Activated T-cell treated with anti-CD3 and anti-CD28 coated beads, Interleukin-2, amount 50 U/mL, for 4 hours (primary cell): ENCODE data around the gene SEC62. TPM values are rescaled to one million over a fixed set of nuclear protein-coding genes. Genes with fewer than 3 reads are reported as not detected.
A peak's percentile ranks its signal among the peaks of the same experiment; 100 is the strongest.

ENCODE experiments used
- ATAC-seq, 2 donors: fragments of 200-7000 bp; cut with Tn5 transposase; one replicate each; pipeline ENCODE4 v1.10.0; 2021
- DNase-seq: peaks from one replicate; pipeline ENCODE4 v3.0.0-alpha.2; 2020
- H3K27me3 Mint-ChIP-seq: one replicate; pipeline ENCODE4 v1.8.0; 2021; ENCODE audit warnings: low read depth, mixed read lengths
- H3K36me3 Mint-ChIP-seq: one replicate; pipeline ENCODE4 v1.8.0; 2022; ENCODE audit warnings: mixed read lengths; ENCODE audit not compliant: insufficient read depth
- H3K4me1 Mint-ChIP-seq: one replicate; pipeline ENCODE4 v1.8.0; 2021; ENCODE audit warnings: low read depth, mixed read lengths
- H3K4me3 Mint-ChIP-seq: one replicate; pipeline ENCODE4 v1.8.0; 2021; ENCODE audit warnings: mild to moderate bottlenecking, moderate library complexity, mixed read lengths
- H3K9me3 Mint-ChIP-seq: one replicate; pipeline ENCODE4 v1.8.0; 2021; ENCODE audit warnings: mixed read lengths
- total RNA-seq, 3 donors: library from RNA; stranded (reverse); gene quantifications; one replicate each; pipeline ENCODE4 v1.2.1, GENCODE V29; 2021

SEC62 gene
- total RNA-seq, 3 donors from 2014 or later, result 65.9 to 75.6 (median 66.8) TPM

DNA sequence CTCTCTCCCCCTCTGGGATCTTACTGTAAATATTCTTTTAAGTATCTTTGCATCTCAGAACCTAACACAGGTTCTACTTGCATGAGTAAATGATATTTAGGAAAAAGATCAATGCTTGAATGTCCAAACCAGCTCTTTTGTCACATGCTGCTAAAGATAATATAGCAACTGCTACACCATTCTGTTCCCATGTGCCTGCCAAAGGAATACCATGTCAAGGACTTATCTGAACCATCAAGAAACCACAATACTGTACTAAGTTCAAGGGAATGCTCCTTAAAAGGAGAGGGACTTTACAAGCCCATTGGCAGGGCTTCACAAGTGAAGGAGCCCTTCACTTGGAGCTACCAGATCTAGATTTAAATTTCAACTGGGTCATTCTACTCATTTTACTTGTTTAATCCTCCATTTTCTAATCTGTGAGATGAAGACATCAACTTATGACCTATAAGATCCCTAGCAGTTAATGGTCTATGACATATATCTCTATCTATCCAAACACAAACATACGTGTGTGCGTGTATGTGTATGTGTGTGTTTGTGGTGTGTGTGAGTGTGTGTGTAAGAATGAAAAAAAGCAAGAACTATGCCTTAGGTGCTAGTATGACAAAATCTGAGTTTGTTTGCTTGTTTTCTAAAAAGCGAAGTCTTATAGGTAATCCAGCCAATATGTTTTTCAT, 13.0 kb upstream of the SEC62 start:
- Mint-ChIP-seq H3K36me3 (no peaks in the 10 kb centered on the region), H3K27me3 (peaks cover 5% of the 10 kb centered on the region), H3K4me1 (peaks cover 1% of the 10 kb centered on the region), H3K4me3 (no peak overlapping the region), H3K9me3 (no peaks in the 10 kb centered on the region)
- ATAC-seq (no peak), DNase-seq (no peak)

DNA sequence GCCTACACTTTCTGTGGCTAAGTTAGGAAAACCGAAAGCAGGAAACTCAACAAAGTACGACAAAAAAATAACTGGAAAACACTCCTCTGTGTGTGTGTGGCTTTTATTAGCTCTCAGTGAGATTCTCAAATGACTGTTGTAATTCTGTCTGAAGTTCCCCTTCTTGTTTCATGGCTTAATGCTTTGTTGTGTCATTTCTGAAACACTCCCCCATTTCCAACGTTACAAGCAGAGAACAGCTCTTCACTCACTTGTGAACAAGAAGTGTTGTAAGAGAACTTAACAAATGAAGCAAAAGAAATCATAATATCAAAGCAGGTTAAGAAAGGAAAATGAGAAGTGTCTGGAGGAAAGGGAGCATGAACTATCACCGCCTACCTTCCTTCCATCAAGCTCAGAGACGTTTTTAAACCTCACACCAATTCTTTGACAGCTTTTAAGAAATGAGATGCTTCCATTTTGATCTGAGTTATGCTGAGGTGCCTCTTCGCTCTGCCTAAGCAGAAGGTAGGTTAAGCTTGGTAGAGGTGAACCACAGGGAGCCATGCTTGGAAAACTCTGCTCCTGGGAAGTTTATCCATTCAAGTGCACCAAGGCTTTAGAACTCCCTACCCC, 12.4 kb upstream of the SEC62 start:
- ATAC-seq (no peak), DNase-seq (no peak)
- Mint-ChIP-seq H3K27me3 (peaks cover 5% of the 10 kb centered on the region), H3K4me3 (no peak overlapping the region), H3K36me3 (no peaks in the 10 kb centered on the region), H3K9me3 (no peaks in the 10 kb centered on the region), H3K4me1 (no peaks in the 10 kb centered on the region)

DNA sequence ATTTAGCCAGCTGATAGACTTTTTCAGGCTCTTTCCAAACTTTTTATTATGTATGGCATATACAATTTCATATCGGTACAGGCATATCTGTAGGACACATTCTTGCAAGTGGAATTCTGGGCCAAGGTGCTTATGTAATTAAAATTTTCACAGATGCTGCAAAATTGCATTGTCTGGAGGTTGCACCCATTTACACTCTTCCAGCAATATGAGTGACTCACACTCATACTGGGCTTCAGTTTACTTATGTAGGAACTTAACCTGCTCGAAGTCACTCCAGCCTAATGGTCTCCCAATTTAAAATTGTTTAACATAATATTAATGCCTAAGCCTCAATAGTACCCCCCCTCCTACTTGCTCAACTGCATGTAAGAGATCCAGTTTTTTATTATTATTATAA, 11.2 kb upstream of the SEC62 start:
- no peak for ATAC-seq
- Mint-ChIP-seq H3K36me3 (no peaks in the 10 kb centered on the region), H3K4me3 (no peak overlapping the region), H3K9me3 (no peaks in the 10 kb centered on the region), H3K27me3 (peaks cover 5% of the 10 kb centered on the region), H3K4me1 (no peaks in the 10 kb centered on the region)
- no peak for DNase-seq

DNA sequence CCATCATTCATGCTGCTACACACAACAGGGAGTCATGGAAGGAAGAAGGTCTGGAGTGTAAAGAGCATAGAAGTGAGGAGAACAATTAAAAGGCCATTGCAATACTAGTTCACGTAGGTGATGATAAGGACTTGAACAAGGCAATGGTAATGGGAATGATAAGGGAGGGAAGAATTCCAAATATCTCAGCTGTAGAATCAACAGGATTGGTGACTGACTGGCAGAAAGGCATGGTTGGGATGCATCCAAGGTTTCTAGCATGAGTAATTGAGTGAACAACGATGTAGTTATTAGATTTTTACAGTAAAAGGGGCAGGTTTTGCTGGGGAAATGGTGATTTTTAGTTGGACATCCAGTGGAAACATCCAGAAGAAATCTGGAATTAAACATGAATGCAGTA, 2.4 kb upstream of the SEC62 start:
- no peaks in the 10 kb centered on the region for H3K27me3 Mint-ChIP-seq
- ATAC-seq (no peak), DNase-seq (no peak)
- H3K4me3 Mint-ChIP-seq, result no peak overlapping the region
- no peaks in the 10 kb centered on the region for H3K9me3 Mint-ChIP-seq
- H3K36me3 Mint-ChIP-seq, result peaks cover 4% of the 10 kb centered on the region
- H3K4me1 Mint-ChIP-seq, result peaks cover 42% of the 10 kb centered on the region

DNA sequence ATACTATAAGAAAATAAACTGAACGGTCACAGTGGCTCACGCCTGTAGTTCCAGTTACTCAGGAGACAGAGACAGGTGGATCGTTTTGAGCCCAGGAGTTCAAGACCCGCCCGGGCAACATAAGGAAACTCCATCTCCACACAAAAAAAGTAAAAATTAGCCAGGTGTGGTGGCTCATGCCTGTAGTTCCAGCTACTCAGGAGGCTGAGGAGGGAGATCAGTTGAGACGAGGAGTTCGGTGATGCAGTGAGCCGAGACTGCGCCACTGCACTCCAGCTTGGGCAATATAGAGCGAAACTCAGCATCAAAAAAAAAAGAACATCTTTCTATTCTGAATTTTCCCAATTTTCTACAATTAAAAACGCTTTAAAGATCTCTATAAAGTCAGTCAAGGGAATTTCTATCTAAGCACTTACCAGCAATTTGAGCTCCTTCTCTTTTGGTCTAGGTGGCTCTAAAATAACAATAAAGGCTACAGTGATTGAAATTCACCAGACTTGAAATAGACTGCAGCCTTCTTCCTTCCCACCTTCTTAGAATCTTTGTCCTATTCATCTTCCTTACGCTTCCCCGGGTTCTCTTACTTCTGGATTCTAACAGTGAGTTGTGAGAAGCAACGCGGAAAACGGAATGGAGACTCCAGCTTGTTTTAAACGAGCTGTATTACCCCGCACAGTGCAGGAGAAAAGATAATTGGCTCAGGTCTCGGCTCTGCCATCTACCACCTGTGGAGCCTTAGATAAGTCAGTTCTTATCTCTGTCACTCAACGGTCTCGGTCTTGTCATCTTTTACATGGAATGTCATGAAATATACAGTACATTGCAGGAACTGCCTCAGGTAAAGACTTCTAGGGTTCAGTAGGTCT, 812 bp upstream of the SEC62 start:
- Mint-ChIP-seq H3K4me1 (peaks cover 57% of the 10 kb centered on the region), H3K36me3 (peaks cover 4% of the 10 kb centered on the region), H3K27me3 (no peaks in the 10 kb centered on the region), H3K9me3 (no peaks in the 10 kb centered on the region), H3K4me3 (peak overlapping the region; percentile 93)
- DNase-seq (no peak), ATAC-seq (peak; percentile 15 to 23)

DNA sequence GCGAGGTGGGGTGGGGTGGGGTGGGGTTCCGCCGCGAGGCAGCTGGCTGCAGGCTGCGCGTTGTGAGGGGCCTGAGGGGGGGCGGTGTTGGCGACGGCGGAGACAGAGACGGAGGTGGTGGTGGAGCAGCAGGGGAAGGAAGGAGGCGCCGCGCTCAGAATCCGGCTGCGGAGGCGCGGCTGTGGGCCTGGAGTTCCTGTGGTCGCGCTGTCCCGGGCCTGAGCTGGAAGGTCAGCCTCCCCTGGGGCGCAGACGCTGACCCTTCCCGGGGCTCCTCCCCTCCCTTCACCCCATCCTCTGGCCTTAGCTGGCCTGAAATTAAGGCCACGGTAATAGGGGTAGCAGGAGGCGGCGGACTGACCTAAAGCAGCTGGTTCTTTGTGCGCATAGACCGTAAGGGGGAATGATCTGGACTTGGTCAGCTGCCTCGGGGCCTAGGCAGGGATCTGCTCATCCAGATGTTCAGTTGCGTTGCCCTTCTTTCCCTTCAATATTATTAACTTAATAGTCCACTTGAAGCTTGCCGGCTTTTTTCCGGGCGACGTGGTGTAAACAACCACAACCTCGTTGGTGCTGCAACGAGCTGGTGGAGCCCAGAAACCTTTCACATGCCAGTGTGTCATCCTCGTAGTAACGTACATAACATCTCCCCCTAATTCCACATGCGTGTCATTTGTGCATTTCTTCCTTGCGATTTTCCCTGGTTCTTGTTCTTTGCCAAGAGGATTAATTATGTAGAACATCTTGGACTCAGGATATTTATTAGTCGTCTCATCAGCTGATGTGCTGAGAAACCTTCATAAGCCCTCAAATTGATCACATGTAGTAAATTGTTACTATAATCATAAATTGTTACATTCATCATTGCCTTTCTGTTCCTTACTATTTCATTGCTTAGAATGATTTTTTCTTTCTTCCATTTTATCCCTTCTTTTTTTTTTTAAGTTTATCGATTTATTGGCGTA, 626 bp downstream of the SEC62 start:
- DNase-seq, result peak; percentile 11
- Mint-ChIP-seq H3K4me1 (peaks cover 69% of the 10 kb centered on the region), H3K27me3 (no peaks in the 10 kb centered on the region), H3K9me3 (no peaks in the 10 kb centered on the region), H3K36me3 (peaks cover 5% of the 10 kb centered on the region), H3K4me3 (peak overlapping the region; percentile 93)
- peak; percentile 75 to 77 for ATAC-seq

DNA sequence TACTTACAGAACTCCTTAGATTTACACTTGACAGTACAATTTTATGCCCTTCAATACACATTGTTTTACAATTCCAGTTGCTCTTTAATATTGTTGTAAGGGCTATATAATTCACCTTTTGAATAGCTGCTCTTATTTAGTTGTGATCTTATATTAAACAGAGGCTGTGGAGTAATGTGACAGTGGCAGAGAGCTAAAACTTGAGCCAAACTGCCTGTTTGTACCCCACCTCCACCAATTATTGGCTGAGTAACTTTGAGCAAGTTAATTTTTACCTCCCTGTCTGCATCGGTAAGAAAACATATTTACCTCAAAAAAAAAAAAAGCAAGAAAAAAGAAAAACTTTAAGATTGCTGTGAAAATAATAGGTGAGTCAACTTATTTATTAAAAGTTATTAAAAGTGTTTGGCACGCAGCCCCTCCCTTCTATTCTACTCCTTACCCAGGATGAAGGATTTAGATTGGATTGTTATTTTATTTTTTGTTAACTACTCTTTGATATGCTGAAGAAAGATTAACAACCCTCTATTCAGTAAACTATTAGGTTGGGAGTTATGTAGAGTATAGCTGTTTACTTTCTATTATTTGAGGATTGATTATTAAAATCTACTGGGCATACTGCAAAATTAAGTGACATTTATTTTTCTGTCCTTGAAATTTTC, 1.7 kb downstream of the SEC62 start:
- ATAC-seq, result no peak
- peak overlapping the region; percentile 93 for H3K4me3 Mint-ChIP-seq
- peaks cover 69% of the 10 kb centered on the region for H3K4me1 Mint-ChIP-seq
- peaks cover 9% of the 10 kb centered on the region for H3K36me3 Mint-ChIP-seq
- no peaks in the 10 kb centered on the region for H3K9me3 Mint-ChIP-seq
- DNase-seq, result no peak
- H3K27me3 Mint-ChIP-seq, result no peaks in the 10 kb centered on the region

DNA sequence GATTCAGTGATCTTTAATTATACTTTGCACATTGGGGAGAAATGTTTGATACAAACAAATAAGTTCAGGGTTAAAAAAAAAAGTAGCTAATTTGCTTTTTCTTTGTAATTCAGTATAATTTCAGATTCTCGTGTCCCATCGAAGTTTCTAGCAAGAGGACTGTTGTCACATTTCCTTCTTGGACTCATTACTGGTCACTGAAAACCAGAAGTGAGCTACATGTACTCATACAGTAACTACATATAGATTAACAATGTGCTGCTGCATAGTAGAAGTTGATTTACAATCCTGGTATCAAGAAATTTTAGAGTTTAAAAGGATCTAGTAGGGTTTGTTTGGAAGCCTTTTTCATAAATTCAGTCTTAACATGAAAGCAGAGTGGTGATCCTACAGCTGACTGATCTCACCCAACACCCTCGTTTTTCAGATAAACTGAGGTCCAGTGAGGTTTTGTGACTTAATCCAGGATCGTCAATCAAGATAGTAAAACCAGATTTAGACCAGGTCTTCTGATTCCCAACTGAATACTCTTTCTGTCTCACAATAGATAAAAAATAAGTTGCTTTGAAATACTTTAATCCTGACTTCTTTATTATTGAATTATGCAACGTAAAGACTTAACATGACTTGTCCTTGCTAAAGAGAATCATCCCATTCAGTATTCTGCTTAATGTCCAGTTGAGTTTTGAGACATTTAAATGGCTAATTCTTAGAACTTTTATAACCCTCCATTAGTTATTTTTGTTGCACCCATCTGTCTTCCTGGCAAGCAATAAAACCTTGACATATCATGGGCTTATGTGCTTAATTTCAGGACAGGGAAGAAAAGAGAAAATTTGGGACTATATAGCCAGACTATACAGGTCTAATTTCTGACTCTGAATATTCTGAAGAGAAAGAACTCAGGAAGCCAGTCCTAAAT, 2.8 kb downstream of the SEC62 start:
- Mint-ChIP-seq H3K27me3 (no peaks in the 10 kb centered on the region), H3K4me1 (peaks cover 75% of the 10 kb centered on the region), H3K9me3 (no peaks in the 10 kb centered on the region), H3K4me3 (peak overlapping the region; percentile 93), H3K36me3 (peaks cover 16% of the 10 kb centered on the region)
- DNase-seq (no peak), ATAC-seq (no peak)

DNA sequence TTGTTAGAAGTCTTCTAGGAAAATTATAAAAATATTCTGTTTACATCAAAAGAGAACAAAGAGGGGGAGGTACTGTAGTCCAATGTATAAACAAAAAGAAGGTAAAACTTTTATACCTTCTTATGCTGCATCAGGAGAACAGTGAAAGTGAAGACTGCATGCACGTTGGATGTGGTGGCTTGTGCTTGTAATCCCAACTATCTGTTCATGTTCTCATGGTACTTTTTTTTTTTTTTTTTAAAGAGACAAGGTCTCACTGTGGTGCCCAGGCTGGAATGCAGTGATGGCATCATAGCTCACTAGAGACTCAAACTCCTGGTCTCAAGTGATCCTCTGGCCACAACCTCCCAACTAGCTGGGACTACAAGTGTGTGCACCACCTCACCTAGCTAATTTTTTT, 4.2 kb downstream of the SEC62 start:
- H3K27me3 Mint-ChIP-seq, result no peaks in the 10 kb centered on the region
- ATAC-seq, result no peak
- peaks cover 20% of the 10 kb centered on the region for H3K36me3 Mint-ChIP-seq
- H3K4me1 Mint-ChIP-seq, result peaks cover 68% of the 10 kb centered on the region
- H3K9me3 Mint-ChIP-seq, result no peaks in the 10 kb centered on the region
- no peak for DNase-seq
- H3K4me3 Mint-ChIP-seq, result no peak overlapping the region

DNA sequence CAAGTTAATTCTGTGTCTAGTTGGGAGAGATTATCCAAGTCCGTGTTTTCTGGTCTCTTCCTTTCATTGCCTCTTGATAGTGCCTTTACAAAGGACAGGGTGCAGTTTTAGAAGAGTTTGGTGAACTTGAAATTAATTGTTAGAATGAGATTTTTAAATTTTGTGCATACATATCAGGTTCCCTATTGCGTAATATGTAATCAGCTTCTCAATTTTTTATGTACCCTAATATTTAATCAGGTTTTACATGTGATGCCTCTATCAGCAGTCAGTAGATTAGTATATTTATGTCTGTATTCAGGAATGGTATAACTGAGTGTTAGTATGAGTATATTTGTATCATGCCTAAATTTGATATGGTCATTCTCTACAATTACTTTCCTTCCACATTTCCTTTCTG, 4.9 kb downstream of the SEC62 start:
- no peak for ATAC-seq
- H3K4me3 Mint-ChIP-seq, result no peak overlapping the region
- peaks cover 61% of the 10 kb centered on the region for H3K4me1 Mint-ChIP-seq
- H3K9me3 Mint-ChIP-seq, result no peaks in the 10 kb centered on the region
- H3K27me3 Mint-ChIP-seq, result no peaks in the 10 kb centered on the region
- DNase-seq, result no peak
- H3K36me3 Mint-ChIP-seq, result peaks cover 23% of the 10 kb centered on the region

DNA sequence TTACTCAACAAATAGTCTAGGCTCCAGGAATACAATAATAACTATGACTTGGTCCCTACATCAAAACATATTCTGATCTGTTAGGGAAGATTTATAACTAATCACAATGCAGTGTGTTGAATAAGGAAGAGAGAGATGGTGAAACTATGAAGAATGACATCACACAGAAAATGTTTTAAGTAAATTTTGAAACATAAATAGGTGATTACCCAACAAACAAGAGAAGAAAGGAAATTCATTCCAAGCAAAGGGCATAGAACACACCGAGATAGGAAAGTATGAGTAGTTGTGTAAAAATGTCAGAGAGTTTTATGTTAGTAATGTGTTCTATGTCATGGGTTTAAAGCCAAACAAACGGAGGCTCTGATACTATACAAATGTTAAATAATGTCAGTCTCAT, 13.4 kb downstream of the SEC62 start:
- H3K9me3 Mint-ChIP-seq, result no peaks in the 10 kb centered on the region
- H3K36me3 Mint-ChIP-seq, result peaks cover 43% of the 10 kb centered on the region
- H3K4me1 Mint-ChIP-seq, result peaks cover 7% of the 10 kb centered on the region
- DNase-seq (no peak), ATAC-seq (no peak)
- no peaks in the 10 kb centered on the region for H3K27me3 Mint-ChIP-seq
- H3K4me3 Mint-ChIP-seq, result no peak overlapping the region

DNA sequence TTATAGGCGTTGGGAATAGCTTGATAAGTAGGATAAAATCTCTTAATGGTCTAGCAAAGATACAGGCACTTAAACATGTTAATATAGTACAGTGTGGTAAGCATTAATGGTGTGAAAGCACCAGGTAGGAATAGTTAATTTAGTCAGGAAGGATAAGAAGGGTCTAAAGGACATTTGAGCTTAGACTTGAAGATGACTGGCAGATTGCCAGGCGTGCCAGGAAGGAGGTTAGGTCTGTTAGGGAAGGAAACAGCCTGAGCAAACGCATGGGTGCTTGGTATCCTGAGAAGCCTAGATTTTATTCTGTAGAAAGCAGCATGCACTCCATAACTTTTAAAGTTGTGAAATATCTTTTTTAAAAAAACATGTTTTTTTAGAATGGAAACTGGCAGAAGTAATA, 17.7 kb downstream of the SEC62 start:
- no peaks in the 10 kb centered on the region for H3K9me3 Mint-ChIP-seq
- ATAC-seq (no peak), DNase-seq (no peak)
- H3K4me3 Mint-ChIP-seq, result no peak overlapping the region
- H3K4me1 Mint-ChIP-seq, result peaks cover 7% of the 10 kb centered on the region
- peaks cover 50% of the 10 kb centered on the region for H3K36me3 Mint-ChIP-seq
- H3K27me3 Mint-ChIP-seq, result no peaks in the 10 kb centered on the region

DNA sequence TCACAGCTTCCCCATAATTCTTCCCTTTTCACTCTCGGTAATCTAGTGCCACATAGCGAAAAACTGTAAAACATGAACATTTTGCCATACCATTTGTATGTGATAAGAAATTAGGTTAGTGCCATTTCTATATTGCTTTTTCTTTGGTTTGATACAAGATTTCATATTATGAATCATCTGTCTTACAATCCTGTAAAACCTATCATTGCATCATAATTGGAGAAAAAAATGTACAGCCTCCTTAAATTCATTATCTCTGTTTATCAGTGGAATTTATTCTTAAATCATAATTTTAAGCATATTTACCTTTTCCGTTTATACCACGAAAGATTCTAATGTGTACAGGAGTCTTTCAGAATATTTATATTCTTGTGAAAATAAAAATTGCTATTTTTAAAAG, 23.8 kb downstream of the SEC62 start:
- no peaks in the 10 kb centered on the region for H3K9me3 Mint-ChIP-seq
- ATAC-seq (no peak), DNase-seq (no peak)
- H3K4me1 Mint-ChIP-seq, result peaks cover 3% of the 10 kb centered on the region
- H3K4me3 Mint-ChIP-seq, result no peak overlapping the region
- H3K36me3 Mint-ChIP-seq, result peaks cover 35% of the 10 kb centered on the region
- H3K27me3 Mint-ChIP-seq, result no peaks in the 10 kb centered on the region
